ENCODE results near the gene ECHDC3.

DNA sequence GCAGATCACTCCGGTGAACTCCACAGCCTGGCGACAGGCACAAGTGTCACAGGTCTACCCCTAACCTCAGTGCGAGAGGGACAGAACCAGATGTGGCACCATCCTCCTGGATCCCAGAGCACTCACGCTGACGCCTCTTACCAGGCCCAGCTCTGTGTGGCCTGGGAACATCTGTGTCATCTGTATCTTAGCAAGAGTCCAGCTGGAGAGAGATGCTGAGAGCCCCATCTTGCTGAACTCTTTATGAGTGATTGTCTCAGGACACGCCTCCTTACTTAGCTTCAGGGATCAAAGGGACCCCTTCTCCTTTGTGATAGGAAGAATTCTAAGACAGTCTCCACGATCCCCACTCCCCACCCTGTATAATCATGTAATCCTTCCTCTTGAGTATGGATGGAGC is 71.0 kb downstream of the ECHDC3 start:
- no peak for TF ChIP-seq POLR2A (IDR thresholded peaks at IDR 0.05; ENCODE audit: low read depth, low read length)
- TF ChIP-seq SMC3 (IDR thresholded peaks at IDR 0.05; ENCODE audit: low read depth, low read length): no peak
- TF ChIP-seq, protein P1, sequence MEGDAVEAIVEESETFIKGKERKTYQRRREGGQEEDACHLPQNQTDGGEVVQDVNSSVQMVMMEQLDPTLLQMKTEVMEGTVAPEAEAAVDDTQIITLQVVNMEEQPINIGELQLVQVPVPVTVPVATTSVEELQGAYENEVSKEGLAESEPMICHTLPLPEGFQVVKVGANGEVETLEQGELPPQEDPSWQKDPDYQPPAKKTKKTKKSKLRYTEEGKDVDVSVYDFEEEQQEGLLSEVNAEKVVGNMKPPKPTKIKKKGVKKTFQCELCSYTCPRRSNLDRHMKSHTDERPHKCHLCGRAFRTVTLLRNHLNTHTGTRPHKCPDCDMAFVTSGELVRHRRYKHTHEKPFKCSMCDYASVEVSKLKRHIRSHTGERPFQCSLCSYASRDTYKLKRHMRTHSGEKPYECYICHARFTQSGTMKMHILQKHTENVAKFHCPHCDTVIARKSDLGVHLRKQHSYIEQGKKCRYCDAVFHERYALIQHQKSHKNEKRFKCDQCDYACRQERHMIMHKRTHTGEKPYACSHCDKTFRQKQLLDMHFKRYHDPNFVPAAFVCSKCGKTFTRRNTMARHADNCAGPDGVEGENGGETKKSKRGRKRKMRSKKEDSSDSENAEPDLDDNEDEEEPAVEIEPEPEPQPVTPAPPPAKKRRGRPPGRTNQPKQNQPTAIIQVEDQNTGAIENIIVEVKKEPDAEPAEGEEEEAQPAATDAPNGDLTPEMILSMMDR (conservative IDR thresholded peaks at IDR 0.05; ENCODE audit: low read depth, low read length): no peak
- no peak for TF ChIP-seq MAFK (IDR thresholded peaks at IDR 0.05; ENCODE audit: low read depth, low read length)
- TF ChIP-seq RAD21 (IDR thresholded peaks at IDR 0.05; ENCODE audit: low read length): no peak
- TF ChIP-seq BHLHE40 (IDR thresholded peaks at IDR 0.05; ENCODE audit: low read depth, low read length): no peak
- TF ChIP-seq, protein P2, sequence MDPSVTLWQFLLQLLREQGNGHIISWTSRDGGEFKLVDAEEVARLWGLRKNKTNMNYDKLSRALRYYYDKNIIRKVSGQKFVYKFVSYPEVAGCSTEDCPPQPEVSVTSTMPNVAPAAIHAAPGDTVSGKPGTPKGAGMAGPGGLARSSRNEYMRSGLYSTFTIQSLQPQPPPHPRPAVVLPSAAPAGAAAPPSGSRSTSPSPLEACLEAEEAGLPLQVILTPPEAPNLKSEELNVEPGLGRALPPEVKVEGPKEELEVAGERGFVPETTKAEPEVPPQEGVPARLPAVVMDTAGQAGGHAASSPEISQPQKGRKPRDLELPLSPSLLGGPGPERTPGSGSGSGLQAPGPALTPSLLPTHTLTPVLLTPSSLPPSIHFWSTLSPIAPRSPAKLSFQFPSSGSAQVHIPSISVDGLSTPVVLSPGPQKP (IDR thresholded peaks at IDR 0.05; ENCODE audit: borderline replicate concordance, low read depth, low read length): no peak
- TF ChIP-seq RCOR1 (IDR thresholded peaks at IDR 0.05; ENCODE audit: insufficient replicate concordance, low read length): no peak
- no peak for TF ChIP-seq RFX5 (IDR thresholded peaks at IDR 0.05; ENCODE audit: low read depth, low read length)
- TF ChIP-seq MXI1 (IDR thresholded peaks at IDR 0.05; ENCODE audit: borderline replicate concordance, low read depth, low read length): no peak
- TF ChIP-seq CEBPB (IDR thresholded peaks at IDR 0.05; ENCODE audit: low read depth, low read length): no peak

All from IMR-90 (cell line).